Measurements from ENCODE around the gene ATR.

The ATR gene

GRCh38 chr3:142501004-142501926, 77.3 kb downstream of the ATR start:
- no peak for TF ChIP-seq FOXP2 (optimal IDR thresholded peaks at IDR 0.05; ENCODE audit: borderline replicate concordance, extremely low read depth, extremely low read length, insufficient read depth)
- TF ChIP-seq, protein P1, sequence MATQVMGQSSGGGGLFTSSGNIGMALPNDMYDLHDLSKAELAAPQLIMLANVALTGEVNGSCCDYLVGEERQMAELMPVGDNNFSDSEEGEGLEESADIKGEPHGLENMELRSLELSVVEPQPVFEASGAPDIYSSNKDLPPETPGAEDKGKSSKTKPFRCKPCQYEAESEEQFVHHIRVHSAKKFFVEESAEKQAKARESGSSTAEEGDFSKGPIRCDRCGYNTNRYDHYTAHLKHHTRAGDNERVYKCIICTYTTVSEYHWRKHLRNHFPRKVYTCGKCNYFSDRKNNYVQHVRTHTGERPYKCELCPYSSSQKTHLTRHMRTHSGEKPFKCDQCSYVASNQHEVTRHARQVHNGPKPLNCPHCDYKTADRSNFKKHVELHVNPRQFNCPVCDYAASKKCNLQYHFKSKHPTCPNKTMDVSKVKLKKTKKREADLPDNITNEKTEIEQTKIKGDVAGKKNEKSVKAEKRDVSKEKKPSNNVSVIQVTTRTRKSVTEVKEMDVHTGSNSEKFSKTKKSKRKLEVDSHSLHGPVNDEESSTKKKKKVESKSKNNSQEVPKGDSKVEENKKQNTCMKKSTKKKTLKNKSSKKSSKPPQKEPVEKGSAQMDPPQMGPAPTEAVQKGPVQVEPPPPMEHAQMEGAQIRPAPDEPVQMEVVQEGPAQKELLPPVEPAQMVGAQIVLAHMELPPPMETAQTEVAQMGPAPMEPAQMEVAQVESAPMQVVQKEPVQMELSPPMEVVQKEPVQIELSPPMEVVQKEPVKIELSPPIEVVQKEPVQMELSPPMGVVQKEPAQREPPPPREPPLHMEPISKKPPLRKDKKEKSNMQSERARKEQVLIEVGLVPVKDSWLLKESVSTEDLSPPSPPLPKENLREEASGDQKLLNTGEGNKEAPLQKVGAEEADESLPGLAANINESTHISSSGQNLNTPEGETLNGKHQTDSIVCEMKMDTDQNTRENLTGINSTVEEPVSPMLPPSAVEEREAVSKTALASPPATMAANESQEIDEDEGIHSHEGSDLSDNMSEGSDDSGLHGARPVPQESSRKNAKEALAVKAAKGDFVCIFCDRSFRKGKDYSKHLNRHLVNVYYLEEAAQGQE (IDR thresholded peaks at IDR 0.05; ENCODE audit: insufficient read depth in 1 of 2, low read depth in 2 of 2, low read length in 2 of 2): no peak
- no peak for TF ChIP-seq POLR2AphosphoS5 (IDR thresholded peaks at IDR 0.05; ENCODE audit: low read depth, low read length)
- no peak for TF ChIP-seq SIN3A (IDR thresholded peaks at IDR 0.05; ENCODE audit: borderline replicate concordance, insufficient read depth, low read length)
- no peak for TF ChIP-seq TAF1 (IDR thresholded peaks at IDR 0.05; ENCODE audit: borderline replicate concordance, insufficient read depth, low read length)

- TF ChIP-seq POLR2AphosphoS5 (IDR thresholded peaks at IDR 0.05; ENCODE audit: low read depth, low read length): no peak
- TF ChIP-seq SIN3A (IDR thresholded peaks at IDR 0.05; ENCODE audit: borderline replicate concordance, insufficient read depth, low read length): no peak
- no peak for TF ChIP-seq TAF1 (IDR thresholded peaks at IDR 0.05; ENCODE audit: borderline replicate concordance, insufficient read depth, low read length)
- no peak for TF ChIP-seq FOXP2 (optimal IDR thresholded peaks at IDR 0.05; ENCODE audit: borderline replicate concordance, extremely low read depth, extremely low read length, insufficient read depth)
- TF ChIP-seq, protein P1 (IDR thresholded peaks at IDR 0.05; ENCODE audit: insufficient read depth in 1 of 2, low read depth in 2 of 2, low read length in 2 of 2): no peak
Measured at GRCh38 chr3:142500211-142500610, 78.3 kb downstream of the ATR start.

DNA sequence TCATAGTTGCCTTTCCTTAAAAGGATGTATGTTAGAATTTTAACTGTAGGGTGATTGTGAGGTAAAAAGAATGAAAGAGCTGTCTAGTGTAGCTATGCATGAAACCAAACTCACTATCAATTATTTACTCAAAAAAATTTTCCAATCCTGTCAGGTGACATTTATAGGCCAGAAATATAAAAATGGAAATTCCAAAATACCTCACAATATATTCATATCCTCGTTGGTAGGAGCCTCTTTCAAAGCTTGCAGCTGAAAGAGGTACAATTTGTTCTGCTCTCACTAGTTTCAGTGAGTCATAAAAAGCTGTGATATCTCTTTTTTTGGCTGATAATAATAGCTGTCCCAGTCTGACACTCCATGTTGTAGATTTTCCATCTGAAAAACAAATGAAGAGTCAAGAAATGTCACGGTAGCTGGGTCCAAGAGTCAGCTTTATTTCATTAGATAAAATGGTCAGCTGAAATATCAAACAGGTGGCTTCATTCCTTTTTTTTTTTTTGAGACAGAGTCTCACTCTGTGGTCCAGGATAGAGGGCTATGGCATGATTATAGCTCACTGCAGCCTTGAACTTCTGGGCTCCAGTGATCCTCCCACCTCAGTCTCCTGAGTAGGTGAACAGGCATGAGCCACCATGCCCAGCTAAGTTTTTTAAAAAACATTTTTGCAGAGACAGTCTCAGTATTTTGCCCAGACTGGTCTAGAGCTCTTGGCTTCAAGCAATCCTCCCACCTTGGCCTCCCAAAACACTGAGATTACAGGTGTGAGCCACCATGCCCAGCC, 79.9 kb downstream of the ATR start:
- TF ChIP-seq SIN3A (IDR thresholded peaks at IDR 0.05; ENCODE audit: borderline replicate concordance, insufficient read depth, low read length): no peak
- TF ChIP-seq FOXP2 (optimal IDR thresholded peaks at IDR 0.05; ENCODE audit: borderline replicate concordance, extremely low read depth, extremely low read length, insufficient read depth): no peak
- no peak for TF ChIP-seq TAF1 (IDR thresholded peaks at IDR 0.05; ENCODE audit: borderline replicate concordance, insufficient read depth, low read length)
- TF ChIP-seq POLR2AphosphoS5 (IDR thresholded peaks at IDR 0.05; ENCODE audit: low read depth, low read length): no peak
- TF ChIP-seq, protein P1 (IDR thresholded peaks at IDR 0.05; ENCODE audit: insufficient read depth in 1 of 2, low read depth in 2 of 2, low read length in 2 of 2): no peak

DNA sequence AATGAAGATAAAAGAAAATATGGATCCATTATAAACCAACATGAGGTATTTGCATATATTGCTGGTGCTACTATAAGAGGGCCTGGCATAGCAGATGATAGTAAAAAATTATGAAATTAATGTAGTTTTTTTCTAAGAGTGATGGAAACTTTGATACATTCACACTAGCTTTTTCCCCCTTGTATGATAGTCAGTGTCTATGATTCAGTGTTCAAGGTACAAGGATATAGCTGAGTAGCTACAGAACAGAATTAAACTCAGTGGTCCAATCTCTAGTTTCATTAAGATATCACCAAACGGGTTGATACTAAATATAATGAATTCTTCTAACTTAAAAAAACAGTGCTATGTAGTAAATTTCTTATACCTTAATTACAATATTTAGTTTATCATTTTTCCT, 80.8 kb downstream of the ATR start:
- TF ChIP-seq POLR2AphosphoS5 (IDR thresholded peaks at IDR 0.05; ENCODE audit: low read depth, low read length) (no peak), SIN3A (IDR thresholded peaks at IDR 0.05; ENCODE audit: borderline replicate concordance, insufficient read depth, low read length) (no peak), TAF1 (IDR thresholded peaks at IDR 0.05; ENCODE audit: borderline replicate concordance, insufficient read depth, low read length) (no peak), FOXP2 (optimal IDR thresholded peaks at IDR 0.05; ENCODE audit: borderline replicate concordance, extremely low read depth, extremely low read length, insufficient read depth) (no peak)
- TF ChIP-seq, protein P1 (IDR thresholded peaks at IDR 0.05; ENCODE audit: insufficient read depth in 1 of 2, low read depth in 2 of 2, low read length in 2 of 2): no peak

Data from PFSK-1 (cell line).